ENCODE results near the gene ASPSCR1. TPM values are rescaled to one million over a fixed set of nuclear protein-coding genes. Genes with fewer than 3 reads are reported as not detected.

Gene ASPSCR1
- total and polyA plus RNA-seq, 2 of the 13 experiments (the other 11 are each of a cell fraction or from before 2014, with no cell fraction given): 274 to 314 TPM

GRCh38 chr17:82021107-82021899, 43.9 kb downstream of the ASPSCR1 start (continued):
- TF ChIP-seq SAP130 (CRISPR knock-in tag; IDR thresholded peaks at IDR 0.05; ENCODE audit: low read depth) (peak; percentile 86), FOXM1 (CRISPR knock-in tag; IDR thresholded peaks at IDR 0.05) (0 out of 2 replicates have a peak, but pooled peaks have one; percentile 4), ZNF563 (CRISPR knock-in tag; IDR thresholded peaks at IDR 0.05) (no peak), SALL2 (CRISPR knock-in tag; IDR thresholded peaks at IDR 0.05) (peak; percentile 45; the same call in 1 of the 2 replicates), ZNF451 (CRISPR knock-in tag; IDR thresholded peaks at IDR 0.05) (peak; percentile 66; the same call in 1 of the 2 replicates), KLF16 (CRISPR knock-in tag; IDR thresholded peaks at IDR 0.05) (peak in 1 of 2 experiments; percentile 87; a peak in 2 of 4 replicates), ZBTB26 (CRISPR knock-in tag; IDR thresholded peaks at IDR 0.05; ENCODE audit: borderline replicate concordance) (peak; percentile 72; the same call in 1 of the 2 replicates), ZNF326 (CRISPR knock-in tag; IDR thresholded peaks at IDR 0.05; ENCODE audit: borderline replicate concordance) (peak; percentile 79; the same call in 1 of the 2 replicates), GPBP1L1 (CRISPR knock-in tag; IDR thresholded peaks at IDR 0.05) (no peak), STAT5B (CRISPR knock-in tag; IDR thresholded peaks at IDR 0.05) (0 out of 2 replicates have a peak, but pooled peaks have one; percentile 18), SMARCE1 (IDR thresholded peaks at IDR 0.05; ENCODE audit: borderline replicate concordance) (no peak), NR1H2 (CRISPR knock-in tag; IDR thresholded peaks at IDR 0.05; ENCODE audit: borderline replicate concordance, low read depth) (no peak), ZNF629 (CRISPR knock-in tag; conservative IDR thresholded peaks at IDR 0.05) (peak; percentile 30), ZSCAN31 (CRISPR knock-in tag; IDR thresholded peaks at IDR 0.05; ENCODE audit: low read depth) (peak; percentile 72; the same call in 1 of the 2 replicates), ZNF333 (CRISPR knock-in tag; IDR thresholded peaks at IDR 0.05; ENCODE audit: borderline replicate concordance) (no peak), ZBTB8A (CRISPR knock-in tag; IDR thresholded peaks at IDR 0.05; ENCODE audit: borderline replicate concordance, low read depth) (no peak; the same call in 1 of the 2 replicates)
- TF ChIP-seq, protein P1, sequence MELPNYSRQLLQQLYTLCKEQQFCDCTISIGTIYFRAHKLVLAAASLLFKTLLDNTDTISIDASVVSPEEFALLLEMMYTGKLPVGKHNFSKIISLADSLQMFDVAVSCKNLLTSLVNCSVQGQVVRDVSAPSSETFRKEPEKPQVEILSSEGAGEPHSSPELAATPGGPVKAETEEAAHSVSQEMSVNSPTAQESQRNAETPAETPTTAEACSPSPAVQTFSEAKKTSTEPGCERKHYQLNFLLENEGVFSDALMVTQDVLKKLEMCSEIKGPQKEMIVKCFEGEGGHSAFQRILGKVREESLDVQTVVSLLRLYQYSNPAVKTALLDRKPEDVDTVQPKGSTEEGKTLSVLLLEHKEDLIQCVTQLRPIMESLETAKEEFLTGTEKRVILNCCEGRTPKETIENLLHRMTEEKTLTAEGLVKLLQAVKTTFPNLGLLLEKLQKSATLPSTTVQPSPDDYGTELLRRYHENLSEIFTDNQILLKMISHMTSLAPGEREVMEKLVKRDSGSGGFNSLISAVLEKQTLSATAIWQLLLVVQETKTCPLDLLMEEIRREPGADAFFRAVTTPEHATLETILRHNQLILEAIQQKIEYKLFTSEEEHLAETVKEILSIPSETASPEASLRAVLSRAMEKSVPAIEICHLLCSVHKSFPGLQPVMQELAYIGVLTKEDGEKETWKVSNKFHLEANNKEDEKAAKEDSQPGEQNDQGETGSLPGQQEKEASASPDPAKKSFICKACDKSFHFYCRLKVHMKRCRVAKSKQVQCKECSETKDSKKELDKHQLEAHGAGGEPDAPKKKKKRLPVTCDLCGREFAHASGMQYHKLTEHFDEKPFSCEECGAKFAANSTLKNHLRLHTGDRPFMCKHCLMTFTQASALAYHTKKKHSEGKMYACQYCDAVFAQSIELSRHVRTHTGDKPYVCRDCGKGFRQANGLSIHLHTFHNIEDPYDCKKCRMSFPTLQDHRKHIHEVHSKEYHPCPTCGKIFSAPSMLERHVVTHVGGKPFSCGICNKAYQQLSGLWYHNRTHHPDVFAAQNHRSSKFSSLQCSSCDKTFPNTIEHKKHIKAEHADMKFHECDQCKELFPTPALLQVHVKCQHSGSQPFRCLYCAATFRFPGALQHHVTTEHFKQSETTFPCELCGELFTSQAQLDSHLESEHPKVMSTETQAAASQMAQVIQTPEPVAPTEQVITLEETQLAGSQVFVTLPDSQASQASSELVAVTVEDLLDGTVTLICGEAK (IDR thresholded peaks at IDR 0.05): no peak
- TF ChIP-seq, protein P1 (CRISPR knock-in tag; IDR thresholded peaks at IDR 0.05): peak; percentile 39; the same call in 1 of the 2 replicates
